ENCODE measurements around the gene FAM240A.
"Not testable (repeated sequence)": the region's sequence is repeated elsewhere in the genome, so short reads cannot be mapped to it uniquely, and the experiment has no call there.

The FAM240A gene

GRCh38 chr3:46579756-46580286 lies 32.5 kb upstream of the FAM240A start:
- no peak for DNase-seq (ENCODE audit: insufficient read length, low spot score)
- no peak for TF ChIP-seq CTCF (IDR thresholded peaks at IDR 0.05; ENCODE audit: insufficient read depth, missing control alignments)
- no peak for FAIRE-seq

- DNase-seq (ENCODE audit: insufficient read length, low spot score): no peak
- no peak for FAIRE-seq
- no peak for TF ChIP-seq CTCF (IDR thresholded peaks at IDR 0.05; ENCODE audit: insufficient read depth, missing control alignments)
Measured at GRCh38 chr3:46580675-46581074, 31.6 kb upstream of the FAM240A start.

- DNase-seq (ENCODE audit: insufficient read length, low spot score): no peak
- no peak for TF ChIP-seq CTCF (IDR thresholded peaks at IDR 0.05; ENCODE audit: insufficient read depth, missing control alignments)
- no peak for FAIRE-seq
Measured at GRCh38 chr3:46584598-46585467, 27.5 kb upstream of the FAM240A start.

- DNase-seq (ENCODE audit: insufficient read length, low spot score) (no peak), FAIRE-seq (no peak)
- no peak for TF ChIP-seq CTCF (IDR thresholded peaks at IDR 0.05; ENCODE audit: insufficient read depth, missing control alignments)
Measured at GRCh38 chr3:46585799-46586693, 26.3 kb upstream of the FAM240A start.

GRCh38 chr3:46586738-46587246 lies 25.5 kb upstream of the FAM240A start:
- no peak for DNase-seq (ENCODE audit: insufficient read length, low spot score)
- no peak for TF ChIP-seq CTCF (IDR thresholded peaks at IDR 0.05; ENCODE audit: insufficient read depth, missing control alignments)
- FAIRE-seq: no peak

GRCh38 chr3:46587268-46587667 lies 25.1 kb upstream of the FAM240A start:
- DNase-seq (ENCODE audit: insufficient read length, low spot score); FAIRE-seq: not testable (repeated sequence)

- TF ChIP-seq CTCF (IDR thresholded peaks at IDR 0.05; ENCODE audit: insufficient read depth, missing control alignments): no peak
- no peak for FAIRE-seq
- no peak for DNase-seq (ENCODE audit: insufficient read length, low spot score)
Measured at GRCh38 chr3:46593274-46593862, 19.0 kb upstream of the FAM240A start.

All from D721Med (cell line).